NT2/D1 (cell line): Measurements from ENCODE around the gene DNAJC5G.
"Not testable (repeated sequence)": the region's sequence is repeated elsewhere in the genome, so short reads cannot be mapped to it uniquely, and the experiment has no call there.

ENCODE experiments used
- DNase-seq: peaks from one replicate; pipeline ENCODE4 v3.0.0-alpha.2; 2011; ENCODE audit warnings: low read depth, low spot score
- H3K27me3 ChIP-seq: 2 replicates; pipeline ENCODE4 v1.6.0; 2011; ENCODE audit warnings: mild to moderate bottlenecking; ENCODE audit not compliant: insufficient read length, insufficient read depth
- H3K36me3 ChIP-seq: 2 replicates; pipeline ENCODE4 v1.6.1; 2011; ENCODE audit warnings: mild to moderate bottlenecking, low read length, mixed read lengths; ENCODE audit not compliant: insufficient read depth, insufficient read length
- H3K4me1 ChIP-seq: 2 replicates; pipeline ENCODE4 v1.5.1; 2011; ENCODE audit not compliant: insufficient read depth, insufficient read length
- H3K4me3 ChIP-seq: 2 replicates; pipeline ENCODE4 v1.5.1; 2011; ENCODE audit warnings: low read depth; ENCODE audit not compliant: insufficient read length
- H3K9ac ChIP-seq: 2 replicates; pipeline ENCODE4 v1.6.0; 2011; ENCODE audit warnings: low read depth; ENCODE audit not compliant: insufficient read length
- H3K9me3 ChIP-seq: 2 replicates; pipeline ENCODE4 v1.5.1; 2011; ENCODE audit warnings: mild to moderate bottlenecking, low read length; ENCODE audit not compliant: insufficient read depth
- SUZ12 ChIP-seq: IDR thresholded peaks from 2 replicates; pipeline ENCODE4 v1.6.1; 2011; ENCODE audit not compliant: insufficient read length, insufficient read depth; ENCODE audit errors: extremely low read depth
- YY1 ChIP-seq: IDR thresholded peaks from 2 replicates; pipeline ENCODE4 v1.6.1; 2011; ENCODE audit not compliant: insufficient read length, insufficient read depth
- ZNF274 ChIP-seq: IDR thresholded peaks from 2 replicates; pipeline ENCODE4 v1.6.1; 2011; ENCODE audit warnings: mild to moderate bottlenecking, low read depth, low read length

The DNAJC5G gene

GRCh38 chr2:27298391-27299080 lies 23.3 kb downstream of the DNAJC5G start:
- no peak overlapping the region for H3K9ac ChIP-seq
- no peak for DNase-seq

GRCh38 chr2:27300606-27301005 lies 25.4 kb downstream of the DNAJC5G start:
- DNase-seq, H3K9ac ChIP-seq, H3K4me1 ChIP-seq, H3K9me3 ChIP-seq, H3K36me3 ChIP-seq, H3K27me3 ChIP-seq, H3K4me3 ChIP-seq: not testable (repeated sequence)

More at GRCh38 chr2:27298391-27299080, 23.3 kb downstream of the DNAJC5G start:
- no peaks in the 10 kb centered on the region for H3K27me3 ChIP-seq
- no peaks in the 10 kb centered on the region for H3K4me1 ChIP-seq
- H3K9me3 ChIP-seq, result no peaks in the 10 kb centered on the region
- no peaks in the 10 kb centered on the region for H3K36me3 ChIP-seq
- TF ChIP-seq YY1, result no peak
- TF ChIP-seq ZNF274, result no peak
- TF ChIP-seq SUZ12, result no peak
- H3K4me3 ChIP-seq, result no peak overlapping the region

- no peak overlapping the region for H3K4me3 ChIP-seq
- no peaks in the 10 kb centered on the region for H3K4me1 ChIP-seq
- H3K9ac ChIP-seq, result no peak overlapping the region
- TF ChIP-seq ZNF274 (no peak), SUZ12 (no peak), YY1 (no peak)
- H3K27me3 ChIP-seq, result no peaks in the 10 kb centered on the region
- DNase-seq, result peak; percentile 65
- H3K36me3 ChIP-seq, result peaks cover 14% of the 10 kb centered on the region
- H3K9me3 ChIP-seq, result no peaks in the 10 kb centered on the region
These were observed 28.1 kb downstream of the DNAJC5G start for GRCh38 chr2:27303093-27304025.

- no peak overlapping the region for H3K4me3 ChIP-seq
- no peaks in the 10 kb centered on the region for H3K9me3 ChIP-seq
- H3K27me3 ChIP-seq, result no peaks in the 10 kb centered on the region
- H3K4me1 ChIP-seq, result no peaks in the 10 kb centered on the region
- peaks cover 23% of the 10 kb centered on the region for H3K36me3 ChIP-seq
- no peak for DNase-seq
- TF ChIP-seq SUZ12 (no peak), ZNF274 (no peak), YY1 (no peak)
- no peak overlapping the region for H3K9ac ChIP-seq
These were observed 29.4 kb downstream of the DNAJC5G start for GRCh38 chr2:27304488-27305240.

- Histone ChIP-seq H3K4me3 (no peak overlapping the region), H3K27me3 (no peaks in the 10 kb centered on the region), H3K4me1 (no peaks in the 10 kb centered on the region), H3K9ac (no peak overlapping the region), H3K9me3 (no peaks in the 10 kb centered on the region), H3K36me3 (peaks cover 27% of the 10 kb centered on the region)
- TF ChIP-seq ZNF274 (no peak), YY1 (no peak), SUZ12 (no peak)
- DNase-seq, result no peak
These were observed 30.3 kb downstream of the DNAJC5G start for GRCh38 chr2:27305516-27305915.

GRCh38 chr2:27306136-27306535 lies 30.9 kb downstream of the DNAJC5G start:
- no peak for DNase-seq
- H3K27me3 ChIP-seq, result no peaks in the 10 kb centered on the region
- TF ChIP-seq YY1 (no peak), SUZ12 (no peak), ZNF274 (no peak)
- no peak overlapping the region for H3K9ac ChIP-seq
- no peak overlapping the region for H3K4me3 ChIP-seq
- H3K9me3 ChIP-seq, result no peaks in the 10 kb centered on the region
- H3K4me1 ChIP-seq, result no peaks in the 10 kb centered on the region
- H3K36me3 ChIP-seq, result peaks cover 27% of the 10 kb centered on the region
